SKM-1 treated with dmso at 0.1 percent for 144 hours (cell line): Measurements from ENCODE around the gene OTOF.

ENCODE experiments used
- DNase-seq: peaks from one replicate; lab custom pipeline; 2025; ENCODE audit not compliant: unreplicated experiment; lab: John Stamatoyannopoulos, UW

Gene OTOF

DNA sequence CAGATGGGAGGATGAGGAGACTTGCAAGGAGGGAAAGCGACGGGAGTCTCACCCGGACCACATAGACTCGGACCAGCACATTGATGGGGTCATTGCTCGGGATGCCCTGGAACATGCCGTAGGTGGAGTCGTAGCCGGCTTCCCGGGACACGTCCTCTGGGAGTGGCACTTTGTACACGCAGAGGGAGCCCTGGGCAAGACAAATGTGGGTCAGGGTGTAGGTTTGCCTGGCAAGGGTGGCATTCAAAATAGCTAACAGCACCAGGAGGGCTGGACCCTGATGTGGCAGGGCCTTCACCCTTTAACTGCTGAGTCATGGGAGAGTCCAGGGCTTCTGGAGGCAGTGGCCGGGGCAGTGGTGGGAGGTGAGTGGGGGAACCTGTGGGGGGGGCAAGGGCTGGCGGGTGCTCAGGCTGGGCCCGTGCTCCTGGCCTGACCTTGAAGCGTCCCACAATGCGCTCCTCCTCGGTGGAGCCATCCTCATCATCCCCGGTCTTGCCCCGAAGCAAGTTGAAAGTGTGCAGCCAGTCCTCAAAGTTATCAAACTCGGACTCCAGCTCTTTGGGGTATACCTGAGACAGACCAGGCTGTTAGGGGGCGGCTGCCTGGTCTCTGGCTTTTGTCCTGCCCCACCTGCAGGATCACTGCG is 11.1 kb downstream of the OTOF start:
- no peak for DNase-seq

DNA sequence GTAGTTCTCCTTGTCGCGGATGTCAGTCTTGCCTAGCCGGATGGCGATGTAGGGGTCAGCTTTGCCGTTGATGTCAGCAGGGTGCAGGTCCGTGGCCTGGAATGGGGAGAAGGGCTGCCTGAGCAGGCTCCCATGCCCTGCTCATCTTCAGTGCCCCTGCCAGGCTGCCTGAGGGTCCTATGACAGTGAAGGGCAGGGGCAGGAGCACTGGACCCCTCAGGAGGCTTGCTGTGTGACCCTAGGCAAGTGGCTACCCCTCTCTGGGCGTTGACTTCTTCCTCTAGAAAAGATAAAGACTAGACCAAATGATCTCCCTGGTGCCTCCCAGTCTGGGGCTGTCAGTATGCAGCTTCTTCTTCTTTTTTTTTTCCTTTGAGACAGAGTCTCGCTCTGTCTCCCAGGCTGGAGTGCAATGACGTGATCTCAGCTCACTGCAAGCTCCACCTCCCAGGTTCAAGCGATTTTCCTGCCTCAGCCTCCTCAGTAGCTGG is 11.9 kb downstream of the OTOF start:
- DNase-seq: no peak

DNA sequence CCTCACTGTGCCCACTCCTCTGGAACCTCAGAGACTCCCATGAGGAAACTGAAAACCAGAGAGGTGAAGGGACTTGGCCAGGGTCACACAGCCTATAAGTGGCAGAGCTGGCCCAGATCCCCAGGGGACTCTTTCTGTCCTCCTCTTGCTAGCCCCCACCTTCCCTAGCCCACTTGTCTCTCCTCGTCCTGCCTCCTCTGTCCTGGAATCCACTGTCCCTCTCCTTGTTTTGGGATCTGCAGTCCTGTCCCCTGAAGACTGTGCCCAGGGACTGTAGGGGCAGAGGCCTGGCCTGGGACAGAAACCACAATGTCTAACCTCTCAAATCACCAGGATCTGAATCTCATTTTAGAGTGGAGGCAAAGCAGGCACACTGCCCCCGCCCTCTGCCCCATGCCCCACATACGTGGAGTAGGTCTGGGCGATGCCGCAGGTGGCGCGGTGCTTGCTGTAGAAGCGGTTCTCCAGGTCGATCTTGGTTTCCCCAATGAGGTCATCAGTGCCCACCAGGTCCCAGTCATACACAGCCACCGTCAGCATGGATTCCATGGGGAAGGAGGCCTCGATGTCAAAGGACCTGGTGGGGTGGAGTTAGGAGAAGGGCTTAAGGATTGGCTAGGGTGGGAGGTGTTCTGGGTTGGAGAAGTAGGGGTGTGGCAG is 12.5 kb downstream of the OTOF start:
- DNase-seq: no peak

DNA sequence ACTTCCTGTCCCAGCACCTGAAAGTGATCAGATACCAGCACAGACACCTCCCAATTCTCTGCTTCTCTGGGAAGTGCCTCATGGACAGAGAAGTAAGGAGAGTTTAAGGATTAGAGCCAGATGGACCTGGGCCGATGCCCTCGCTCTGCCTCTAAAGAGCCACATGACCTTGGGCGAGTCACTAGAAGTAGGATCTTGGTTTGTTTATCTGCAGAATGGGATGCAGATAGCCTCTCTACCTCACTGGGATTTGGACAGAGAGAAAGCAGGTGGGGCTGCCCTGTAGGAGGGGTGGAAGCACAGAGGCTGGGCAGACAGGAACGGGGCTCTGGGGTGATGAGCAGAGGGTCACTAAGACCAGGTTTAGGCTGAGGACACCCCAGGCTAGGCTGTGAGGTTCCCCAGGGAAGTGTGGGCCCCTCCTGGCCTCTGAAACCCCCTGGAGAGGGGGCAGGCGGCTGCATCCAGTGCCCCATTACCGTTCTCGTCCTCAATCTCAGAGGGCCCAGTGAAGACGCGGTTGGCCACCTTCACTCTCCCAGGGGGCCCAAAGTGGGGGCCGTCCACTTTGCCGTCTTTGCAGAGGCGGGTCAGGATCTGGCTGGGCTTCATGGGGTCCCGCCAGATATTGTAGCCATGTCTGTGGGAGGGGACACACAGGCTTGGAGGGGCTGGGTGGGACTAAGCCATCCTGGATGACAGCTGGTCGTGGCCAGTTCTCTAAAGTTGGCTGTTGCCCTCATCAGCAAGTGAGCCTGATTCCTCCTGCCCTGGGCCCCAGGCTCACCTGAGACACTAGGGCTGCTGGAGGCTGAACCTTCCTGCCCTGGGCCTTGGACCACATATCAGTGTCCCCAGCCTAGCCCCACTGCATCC is 13.3 kb downstream of the OTOF start:
- no peak for DNase-seq

DNA sequence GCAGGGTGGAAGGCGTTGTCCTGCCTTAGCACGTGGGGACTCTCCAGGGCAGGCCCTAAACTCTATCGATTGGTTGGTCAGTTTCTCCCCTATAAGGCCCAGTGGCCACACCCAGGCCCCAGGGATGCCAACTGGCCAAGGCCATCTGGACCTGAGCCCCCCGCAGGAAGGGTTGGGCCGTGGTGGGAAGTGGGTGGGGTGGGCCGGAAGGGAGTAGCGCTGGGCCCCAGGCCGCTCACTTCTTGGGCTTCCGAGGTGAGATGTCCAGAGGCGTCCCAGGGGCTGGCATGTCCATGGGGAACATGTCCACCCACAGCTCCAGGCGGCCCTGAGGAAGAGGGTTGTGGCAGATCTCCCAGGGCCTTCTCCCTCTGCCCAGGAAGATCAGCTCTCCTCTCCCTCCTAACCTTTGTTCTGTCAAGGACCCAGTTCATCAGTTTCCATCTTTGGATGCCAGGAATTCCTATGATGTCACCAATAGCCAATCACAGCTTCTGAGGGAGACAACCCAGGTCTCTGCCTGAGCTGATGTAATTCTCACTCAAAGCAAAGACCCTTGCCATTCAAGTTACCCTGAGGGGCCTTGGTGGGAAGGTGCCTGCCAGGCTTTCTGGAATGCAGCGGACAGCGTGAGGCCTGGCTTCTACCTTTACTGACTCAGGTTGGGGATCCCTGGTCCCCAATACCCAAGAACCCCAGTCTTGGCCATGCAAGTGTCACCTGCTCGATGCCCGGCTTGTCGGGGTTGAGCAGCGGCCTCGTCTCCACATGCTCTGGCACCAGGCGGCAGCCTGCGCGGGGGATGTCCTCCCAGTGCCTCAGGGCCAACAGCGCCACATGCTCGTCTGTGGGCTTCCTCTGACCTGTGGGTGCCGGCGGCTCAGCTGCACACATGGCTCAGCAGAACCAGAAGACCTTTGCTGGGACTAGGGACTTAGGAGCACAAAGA is 14.4 kb downstream of the OTOF start:
- no peak for DNase-seq

DNA sequence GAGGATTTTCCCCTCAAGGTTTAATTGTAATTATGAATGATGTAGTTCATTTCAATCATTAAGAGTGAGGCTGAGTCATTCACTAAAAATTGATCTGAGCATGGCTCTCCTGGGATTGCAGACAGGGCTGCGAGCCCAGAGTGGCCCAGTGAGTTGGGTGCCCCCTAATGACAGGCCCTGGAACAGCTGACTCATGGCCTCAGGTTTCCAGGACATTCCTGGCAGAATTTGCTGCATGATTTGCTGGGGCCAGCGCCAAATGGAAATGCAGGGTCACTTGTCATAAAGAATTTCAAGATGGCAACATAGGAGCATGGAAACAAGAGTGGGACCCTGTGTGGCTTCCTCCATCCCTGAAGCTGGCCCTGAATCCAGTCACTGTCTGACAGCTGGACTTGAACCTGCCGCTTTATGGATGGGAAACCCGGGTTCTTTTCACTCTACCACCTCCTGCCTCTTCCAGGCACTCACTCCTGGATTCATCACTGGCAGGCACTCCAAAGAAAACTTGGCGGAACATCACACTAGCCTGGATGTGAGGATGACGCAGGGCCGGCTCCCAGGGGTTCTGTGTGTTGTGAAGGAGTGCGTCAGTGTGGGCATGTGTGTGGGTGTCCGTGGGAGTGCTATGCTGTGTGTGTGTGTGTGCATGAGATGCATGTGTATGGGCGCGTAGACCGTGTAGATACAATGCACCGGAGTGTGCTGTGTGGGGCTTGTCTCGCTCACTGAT is 15.2 kb downstream of the OTOF start:
- peak; percentile 23 for DNase-seq

DNA sequence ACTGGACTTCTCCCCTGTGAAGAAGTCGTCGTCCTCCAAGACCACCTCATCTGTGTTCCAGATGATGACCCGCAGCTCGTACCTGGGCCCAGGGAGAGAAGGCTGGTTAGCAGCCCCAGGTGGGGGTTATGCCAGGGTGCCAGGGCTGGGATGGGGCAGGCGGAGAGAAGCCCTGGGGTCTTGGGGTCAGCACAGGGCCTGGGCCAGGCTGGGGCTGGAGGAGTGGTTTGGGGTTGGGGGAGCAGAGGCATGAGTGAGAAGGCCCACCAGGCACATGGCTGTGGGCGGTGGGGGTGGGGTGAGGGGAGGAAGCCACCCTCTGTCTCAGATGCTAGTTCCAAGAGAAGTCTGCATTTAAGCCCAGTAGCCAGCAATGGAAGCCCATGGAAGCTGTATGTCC is 15.8 kb downstream of the OTOF start:
- no peak for DNase-seq

DNA sequence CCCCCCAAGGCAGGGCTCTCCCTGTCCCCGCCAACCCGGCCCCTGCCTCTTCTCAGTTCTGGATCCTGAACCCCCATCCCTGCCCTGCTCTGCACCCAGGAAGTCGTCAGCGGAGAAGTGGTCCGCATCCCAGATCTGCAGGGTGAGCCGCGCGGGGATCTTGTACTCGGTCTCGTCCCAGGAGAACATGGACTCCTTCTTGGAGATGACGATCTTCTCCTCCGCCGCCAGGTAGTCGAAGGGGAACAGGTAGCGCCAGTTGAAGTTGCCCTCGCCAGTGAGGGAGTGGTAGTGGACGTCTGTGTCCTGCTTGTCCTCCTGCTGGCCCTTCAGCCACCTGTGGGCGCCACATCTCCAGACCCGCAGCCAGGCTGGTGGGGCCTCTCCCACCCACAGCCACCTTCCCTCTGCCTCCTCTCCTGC is 16.3 kb downstream of the OTOF start:
- DNase-seq: no peak

DNA sequence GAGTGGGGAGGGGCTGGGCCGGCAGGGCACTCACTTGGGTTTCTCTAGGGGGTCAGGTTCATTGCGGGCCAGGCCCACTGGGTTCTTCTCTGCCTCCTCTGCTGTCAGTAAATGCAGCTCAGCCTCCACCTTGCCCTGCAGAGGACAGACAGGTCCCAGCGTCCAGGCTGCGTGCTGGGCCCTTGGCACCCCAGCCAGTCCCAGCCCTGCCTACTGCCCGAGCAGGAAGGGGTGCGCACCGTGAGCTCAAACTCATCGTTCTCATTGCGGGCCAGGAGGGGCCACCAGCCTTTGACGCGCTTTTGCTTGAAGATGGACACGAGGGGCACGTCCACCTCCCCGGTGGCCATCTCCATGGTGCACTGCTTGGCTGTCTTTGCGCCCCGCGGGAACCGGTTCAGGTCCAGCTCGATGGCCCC is 17.3 kb downstream of the OTOF start:
- DNase-seq: no peak

DNA sequence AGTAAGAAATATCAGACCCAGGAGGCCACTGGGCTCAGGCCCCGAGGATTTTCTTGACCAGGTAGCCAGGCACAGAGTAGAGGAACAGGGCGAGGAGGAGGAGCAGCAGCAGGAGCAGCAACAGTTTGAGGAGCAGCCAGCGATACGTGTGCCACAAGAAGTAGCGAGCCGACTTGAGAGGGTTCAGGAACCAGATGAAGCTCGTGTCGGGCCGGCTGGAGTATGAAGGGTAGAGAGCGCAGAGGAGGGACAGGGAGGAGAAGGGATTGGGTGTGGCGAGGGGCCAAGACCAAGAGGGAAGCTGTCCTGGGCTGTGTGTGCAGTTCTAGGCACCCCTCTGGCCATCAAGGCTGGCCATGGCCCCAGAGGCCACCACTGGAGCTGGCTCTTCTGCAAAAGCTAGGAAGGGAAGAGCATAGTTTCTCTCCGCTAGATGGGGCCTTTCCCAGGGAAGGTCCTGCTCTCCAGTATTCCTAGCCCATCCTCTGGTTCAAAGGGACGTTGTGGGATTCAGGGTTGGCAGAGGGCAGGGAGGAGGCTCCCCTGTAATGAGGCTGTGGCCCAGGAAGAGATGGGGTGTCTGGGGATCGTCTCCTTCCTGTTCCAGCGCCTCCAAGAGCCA is 17.8 kb downstream of the OTOF start:
- no peak for DNase-seq

DNA sequence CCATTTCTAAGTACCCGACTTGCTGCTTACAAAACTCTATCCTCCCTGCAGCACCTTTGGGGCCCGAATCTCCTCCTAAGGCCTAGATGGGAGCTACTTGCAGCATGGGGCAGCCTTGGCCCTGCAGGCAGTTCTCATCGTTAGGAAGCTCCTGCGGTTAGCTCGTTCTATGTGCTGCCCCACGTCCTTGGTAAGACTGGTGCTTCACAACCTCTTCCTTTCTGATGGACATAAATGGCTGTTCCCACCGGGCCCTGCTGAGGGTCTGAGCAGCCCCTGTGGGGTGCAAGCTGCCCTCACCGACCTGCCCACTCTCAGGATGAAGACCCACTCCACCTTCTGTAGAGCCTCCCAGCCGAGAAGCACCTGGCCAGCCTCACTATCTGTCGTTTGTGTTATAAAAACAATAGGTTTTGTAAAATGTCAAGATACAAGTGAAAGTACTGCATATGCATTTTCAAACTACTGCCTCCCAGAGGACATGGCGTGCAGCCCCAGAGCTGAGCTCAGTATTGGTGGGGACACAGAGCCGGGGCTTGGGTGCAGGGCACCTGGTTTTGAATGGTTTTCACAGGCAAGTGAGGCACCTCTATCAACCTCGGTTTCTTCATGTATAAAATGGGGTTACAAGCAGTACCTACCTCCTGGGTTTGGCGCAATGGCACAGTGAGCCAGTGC is 19.4 kb downstream of the OTOF start:
- no peak for DNase-seq

DNA sequence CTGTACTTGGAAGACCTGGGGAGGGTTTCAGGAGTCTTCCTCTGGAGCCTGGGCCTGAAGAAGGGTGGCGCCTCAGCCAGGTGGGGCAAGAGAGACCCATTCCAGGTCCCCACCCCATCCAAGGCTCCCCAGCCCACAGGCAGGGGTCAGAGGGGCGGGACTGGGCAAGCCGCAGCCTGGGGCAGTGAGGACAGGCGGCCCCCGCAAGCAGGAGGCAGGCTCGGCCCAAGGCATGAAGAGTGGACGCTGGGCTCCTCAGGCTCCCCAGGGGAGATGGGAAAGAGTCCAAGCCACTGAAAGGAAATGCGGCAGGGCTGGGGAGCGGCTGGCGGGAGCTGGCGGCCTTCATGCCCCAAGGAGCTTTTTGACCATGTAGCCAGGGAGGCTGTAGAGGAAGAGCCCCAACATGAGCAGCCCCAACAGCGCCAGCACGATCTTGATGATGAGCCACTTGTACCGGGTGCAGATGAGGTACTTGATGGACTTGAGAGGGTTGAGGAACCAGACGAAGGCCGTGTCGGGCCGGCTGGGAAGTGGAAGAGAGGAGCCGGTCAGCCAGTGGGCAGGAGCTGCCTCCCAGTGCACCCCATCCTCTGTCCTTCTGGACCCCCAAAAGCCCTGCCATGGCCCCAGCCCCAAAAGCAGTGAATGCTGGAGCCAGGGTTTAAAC is 20.1 kb downstream of the OTOF start:
- no peak for DNase-seq

DNA sequence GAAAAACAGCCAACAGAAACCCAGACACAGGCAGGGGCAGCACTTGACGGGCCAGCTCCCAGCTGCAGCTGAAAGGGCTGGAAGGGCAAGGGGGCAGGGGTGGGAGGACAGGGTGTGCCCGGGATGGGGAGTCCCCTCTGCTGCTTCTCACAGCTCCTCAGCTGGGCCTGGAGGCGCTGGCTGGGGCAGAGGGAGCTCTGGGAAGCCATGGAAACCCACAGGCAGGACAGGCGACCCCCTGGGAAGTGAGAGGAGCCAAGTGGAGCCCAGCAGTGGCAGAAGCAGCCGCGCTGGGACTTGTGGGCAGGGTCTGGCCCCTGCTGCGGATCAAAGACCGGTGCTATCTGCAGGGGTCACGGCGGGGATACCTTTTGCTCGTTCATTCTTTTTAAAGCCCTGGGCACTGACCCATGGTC is 20.7 kb downstream of the OTOF start:
- DNase-seq: no peak

DNA sequence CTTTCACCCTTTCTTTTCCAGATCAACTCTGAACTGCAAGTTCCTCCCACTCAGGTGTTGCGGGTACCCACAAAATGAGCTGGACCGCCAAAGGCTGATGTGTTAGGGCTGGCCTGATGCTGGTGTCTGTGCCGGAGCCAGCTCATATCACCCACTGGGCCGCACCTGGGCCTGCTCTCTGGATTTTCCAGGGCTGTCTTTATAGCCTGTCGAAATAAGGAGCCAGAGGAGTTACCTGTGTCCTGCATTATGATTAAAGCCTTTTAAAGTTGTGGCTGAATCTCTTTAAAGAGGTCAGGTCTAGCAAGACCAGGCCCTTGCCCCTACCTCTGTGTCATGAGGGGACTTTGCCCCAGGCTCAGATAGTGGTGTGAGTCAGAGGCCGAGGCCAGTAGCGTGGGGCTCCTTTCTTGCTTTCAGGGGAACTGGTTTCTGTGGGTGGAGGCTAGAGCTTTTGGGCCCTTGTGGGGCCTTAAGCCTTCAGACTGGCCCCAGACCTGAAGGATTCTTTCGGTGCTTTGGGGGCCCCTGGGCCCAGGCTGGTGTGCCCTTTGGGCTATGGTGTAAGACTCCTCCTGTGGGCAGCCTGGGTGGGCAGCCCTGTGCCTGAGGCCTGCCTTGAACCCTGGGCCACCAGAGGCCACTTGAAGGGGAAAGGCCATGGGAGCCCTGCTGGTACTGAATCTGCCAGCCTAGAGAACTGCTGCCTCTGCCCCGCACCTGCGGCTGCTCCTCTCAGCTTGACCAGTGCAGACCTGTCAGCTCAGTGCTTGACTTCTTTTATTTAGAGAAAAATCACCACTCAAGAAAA is 21.3 kb downstream of the OTOF start:
- DNase-seq: no peak

DNA sequence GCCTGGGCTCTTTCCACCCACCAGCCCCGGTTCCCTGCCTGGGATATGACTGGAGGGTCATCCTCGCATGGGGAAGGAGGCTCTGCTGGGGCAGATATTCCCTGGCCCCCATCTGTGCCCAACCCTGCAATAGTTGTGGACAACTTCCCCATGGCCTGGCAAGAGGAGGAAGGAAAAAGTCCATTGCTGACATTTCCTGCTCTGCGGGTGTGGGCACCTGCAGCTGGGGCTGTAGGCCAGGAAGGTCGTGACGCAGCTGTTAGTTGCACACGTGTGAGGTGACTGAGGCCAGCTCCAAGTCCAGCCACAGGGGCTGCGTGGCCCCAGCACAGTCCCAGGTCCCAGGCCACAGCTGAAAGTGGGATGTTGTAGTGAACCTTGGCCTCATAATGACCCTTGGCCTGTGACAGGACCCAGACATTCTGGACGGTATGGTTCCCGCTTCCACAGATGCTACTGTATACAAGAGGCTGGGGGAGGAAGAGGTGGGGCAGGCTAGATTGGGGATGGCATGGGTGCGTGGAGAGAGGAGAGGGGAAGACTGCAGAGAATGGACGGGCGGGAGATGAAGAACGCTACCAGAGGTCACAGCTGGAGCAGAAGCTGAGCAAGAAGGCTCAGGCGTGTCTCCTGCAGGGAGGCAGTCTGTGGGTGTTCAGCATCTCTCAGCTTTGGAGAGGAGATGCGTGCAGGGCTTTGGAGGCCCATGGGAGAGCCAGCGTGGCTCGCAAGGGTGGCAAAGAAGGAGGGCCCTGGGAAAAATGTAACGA is 22.1 kb downstream of the OTOF start:
- DNase-seq: peak; percentile 58

DNA sequence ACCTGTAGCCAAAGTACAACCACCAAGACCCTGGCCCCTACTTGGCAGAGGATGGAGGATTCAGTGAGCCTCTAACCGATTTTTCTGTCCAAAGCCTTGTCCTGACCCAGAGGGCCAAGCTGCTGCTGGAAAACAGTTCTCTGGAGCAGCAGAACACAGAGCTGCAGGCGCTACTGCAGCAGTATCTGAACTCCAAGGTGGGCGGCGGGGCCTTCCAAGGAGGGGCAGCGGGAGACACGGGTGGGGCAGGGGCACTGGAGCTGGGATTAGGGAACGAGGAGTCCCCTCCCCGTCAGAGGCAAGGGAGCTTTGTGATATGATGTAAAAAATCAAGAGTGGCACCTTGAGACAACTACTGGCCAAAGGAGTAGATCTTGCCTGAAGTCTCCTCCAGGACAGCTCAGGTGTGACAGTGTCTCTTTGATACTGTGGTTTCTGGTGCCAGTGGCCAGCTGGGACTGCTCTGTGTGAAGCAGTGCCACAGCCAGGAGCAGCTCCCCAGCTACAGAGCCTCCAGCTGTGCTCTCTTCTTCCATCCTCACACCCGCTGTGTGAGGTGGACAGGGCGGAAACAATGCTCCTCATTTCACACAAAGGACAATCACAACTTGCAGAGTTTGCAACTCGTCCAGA is 22.8 kb downstream of the OTOF start:
- DNase-seq: no peak
